ENCODE results near the gene ANKRD31.

GRCh38 chr5:75072061-75072460 lies 164.6 kb downstream of the ANKRD31 start:
- TF ChIP-seq ZNF138 (CRISPR knock-in tag; conservative IDR thresholded peaks at IDR 0.05) (no peak), CTCF (IDR thresholded peaks at IDR 0.05) (no peak), TEAD4 (CRISPR knock-in tag; IDR thresholded peaks at IDR 0.05) (no peak), MAX (CRISPR knock-in tag; IDR thresholded peaks at IDR 0.05) (no peak), IRF2 (CRISPR knock-in tag; IDR thresholded peaks at IDR 0.05; ENCODE audit: borderline replicate concordance, low read depth) (no peak), RELA (CRISPR knock-in tag; IDR thresholded peaks at IDR 0.05; ENCODE audit: borderline replicate concordance) (no peak), ESRRA (CRISPR knock-in tag; IDR thresholded peaks at IDR 0.05; ENCODE audit: borderline replicate concordance) (no peak), NR1H2 (CRISPR knock-in tag; IDR thresholded peaks at IDR 0.05) (no peak), SP1 (CRISPR knock-in tag; conservative IDR thresholded peaks at IDR 0.05) (no peak), ZNF512 (CRISPR knock-in tag; IDR thresholded peaks at IDR 0.05; ENCODE audit: borderline replicate concordance) (no peak), CREM (CRISPR knock-in tag; IDR thresholded peaks at IDR 0.05) (no peak), E2F1 (CRISPR knock-in tag; IDR thresholded peaks at IDR 0.05) (no peak), ZNF317 (CRISPR knock-in tag; IDR thresholded peaks at IDR 0.05; ENCODE audit: borderline replicate concordance, low read depth) (no peak), FOXJ3 (CRISPR knock-in tag; IDR thresholded peaks at IDR 0.05; ENCODE audit: borderline replicate concordance) (no peak)

Measured in WTC11 (cell line).